NCI-H524 (cell line): ENCODE data around the gene LIN37.
"Not testable (repeated sequence)": the region's sequence is repeated elsewhere in the genome, so short reads cannot be mapped to it uniquely, and the experiment has no call there.

Source experiments
- DNase-seq, 2 experiments: peaks; one replicate each; lab custom pipeline; 2025; lab: John Stamatoyannopoulos, UW

LIN37 gene

GRCh38 chr19:35753634-35754369 is 5.4 kb downstream of the LIN37 start:
- DNase-seq: no peak

GRCh38 chr19:35754370-35755130 is 6.2 kb downstream of the LIN37 start:
- DNase-seq: no peak

- DNase-seq: peak; percentile 32 to 67
Measured at GRCh38 chr19:35755131-35755549, 6.8 kb downstream of the LIN37 start.

GRCh38 chr19:35755550-35756376 is 7.4 kb downstream of the LIN37 start:
- DNase-seq: no peak

- DNase-seq: no peak
Measured at GRCh38 chr19:35756377-35757230, 8.2 kb downstream of the LIN37 start, which contains the start of gene HSPB6. HSPB6 (minus strand) TSS chr19:35757029; CDS start chr19:35757008, 21 bp downstream.

GRCh38 chr19:35757231-35757748 is 8.9 kb downstream of the LIN37 start:
- no peak for DNase-seq

GRCh38 chr19:35757749-35758608 is 9.6 kb downstream of the LIN37 start, which contains the start of gene PROSER3:
PROSER3 (plus strand) TSS chr19:35758176; CDS start chr19:35758216, 40 bp downstream.
- peak; percentile 100 for DNase-seq

- no peak for DNase-seq
Measured at GRCh38 chr19:35759697-35760096, 11.3 kb downstream of the LIN37 start.

GRCh38 chr19:35760711-35761349 is 12.5 kb downstream of the LIN37 start:
- DNase-seq: no peak

GRCh38 chr19:35764432-35765315 is 16.3 kb downstream of the LIN37 start:
- DNase-seq: no peak

- no peak for DNase-seq
Measured at GRCh38 chr19:35766571-35767104, 18.3 kb downstream of the LIN37 start.

GRCh38 chr19:35767288-35768081 is 19.1 kb downstream of the LIN37 start:
- DNase-seq: no peak

GRCh38 chr19:35768082-35768421 is 19.7 kb downstream of the LIN37 start:
- no peak for DNase-seq

- not testable (repeated sequence) for DNase-seq
Measured at GRCh38 chr19:35772362-35772761, 24.0 kb downstream of the LIN37 start.

- DNase-seq: no peak
Measured at GRCh38 chr19:35773020-35773806, 24.8 kb downstream of the LIN37 start.

GRCh38 chr19:35774274-35775045 is 26.1 kb downstream of the LIN37 start:
- peak; percentile 25 to 48 for DNase-seq
